K562 (cell line): ENCODE measurements around the gene ACAT1. TPM values are rescaled to one million over a fixed set of nuclear protein-coding genes. Genes with fewer than 3 reads are reported as not detected.

Source experiments
- ATF6 ChIP-seq: sonication (generic); formaldehyde crosslinking; IDR thresholded peaks from 2 replicates; pipeline ENCODE4 v1.4.0; 2020; ENCODE audit warnings: mild to moderate bottlenecking, missing genetic modification reagents
- ATF7 ChIP-seq: fragments of 450-650 bp; IDR thresholded peaks from 2 replicates; pipeline ENCODE4 v1.7.1; 2014; ENCODE audit warnings: mild to moderate bottlenecking, moderate library complexity
- CAMTA2 ChIP-seq: fragments of 250-450 bp; sonication (Bioruptor Pico); conservative IDR thresholded peaks from 2 replicates; pipeline ENCODE4 v1.5.1; 2022
- CHD7 ChIP-seq: fragments of 200-600 bp; sonication (generic); IDR thresholded peaks from one replicate; pipeline ENCODE4 v1.6.1; 2012; ENCODE audit warnings: mild to moderate bottlenecking, low read depth, low read length, inconsistent platforms
- CREBBP ChIP-seq: IDR thresholded peaks from one replicate; pipeline ENCODE4 v1.6.1; 2012; ENCODE audit warnings: low read depth, mild to moderate bottlenecking, control low read depth, inconsistent platforms, low read length
- ETV1 ChIP-seq: fragments of 450-650 bp; conservative IDR thresholded peaks from 2 replicates; pipeline ENCODE4 v1.6.1; 2016; ENCODE audit warnings: missing genetic modification characterization, control low read depth, low read depth, missing compliant biosample characterization
- MXI1 ChIP-seq: IDR thresholded peaks from 2 replicates; pipeline ENCODE4 v1.6.1; 2011; ENCODE audit warnings: low read depth, mild to moderate bottlenecking, improper control_type of control experiment, low read length
- NCOR1 ChIP-seq: fragments of 450-650 bp; IDR thresholded peaks from 2 replicates; pipeline ENCODE4 v1.6.1; 2016; ENCODE audit warnings: mild to moderate bottlenecking, moderate library complexity
- NFE2L1 ChIP-seq: fragments of 450-650 bp; IDR thresholded peaks from 2 replicates; pipeline ENCODE4 v1.6.1; 2016; ENCODE audit warnings: missing genetic modification characterization, low read depth, mild to moderate bottlenecking, missing compliant biosample characterization, moderate library complexity, borderline replicate concordance
- SRSF7 ChIP-seq: fragments of 200-400 bp; formaldehyde crosslinking; optimal IDR thresholded peaks from 2 replicates; pipeline ENCODE3; 2017; ENCODE audit warnings: mild to moderate bottlenecking, low read depth, low read length
- TCF7 ChIP-seq: sonication (generic); IDR thresholded peaks from 2 replicates; pipeline ENCODE4 v1.6.1; 2016; ENCODE audit warnings: antibody characterized with exemption, borderline replicate concordance
- ZFP36 ChIP-seq: fragments of 150-350 bp; IDR thresholded peaks from 2 replicates; pipeline ENCODE4 v1.6.1; 2018; ENCODE audit warnings: low read length, low read depth; ENCODE audit not compliant: partially characterized antibody
- ZNF324 ChIP-seq: fragments of 250-450 bp; sonication (Bioruptor Pico); IDR thresholded peaks from 2 replicates; pipeline ENCODE4 v1.4.0; 2020; ENCODE audit warnings: mild to moderate bottlenecking
- ZNF589 ChIP-seq: fragments of 200-800 bp; sonication (Bioruptor generic); IDR thresholded peaks from 2 replicates; pipeline ENCODE4 v1.6.1; 2016; ENCODE audit warnings: low read depth, missing genetic modification characterization, missing compliant biosample characterization
- polyA plus RNA-seq, 8 experiments: library from polyadenylated mRNA; depleted of rRNA in 4 of 8; stranded (reverse) in 5 of 8; unstranded in 3 of 8; fragments of >200 nt; fragmentation: Nextera tagmentation in 2 of 8; fragmentation: Illumina TruSeq in 1 of 8; extraction: Ambion mirVana in 2 of 8; extraction: Trizol in 1 of 8; gene quantifications; 2 replicates each; pipeline versions ENCODE4 v1.2.1 to v1.2.3, GENCODE V29; 2011 to 2014; ENCODE audit warnings: inconsistent platforms in 1 of 8, missing spikeins in 1 of 8
- total RNA-seq, 7 experiments: library from RNA; depleted of rRNA in 6 of 7; stranded (reverse); fragments of >200 nt in 6 of 7; fragmentation: Illumina TruSeq in 2 of 7; extraction: Trizol in 2 of 7; gene quantifications; 2 replicates each; pipeline versions ENCODE4 v1.2.1 to v1.2.3, GENCODE V29; 2011 to 2021; ENCODE audit warnings: low replicate concordance in 1 of 7

Gene ACAT1
- total and polyA plus RNA-seq, 9 of the 15 experiments (the other 6 are each of a cell fraction or from before 2014, with no cell fraction given) = 65.1 to 204 (median 104) TPM

DNA sequence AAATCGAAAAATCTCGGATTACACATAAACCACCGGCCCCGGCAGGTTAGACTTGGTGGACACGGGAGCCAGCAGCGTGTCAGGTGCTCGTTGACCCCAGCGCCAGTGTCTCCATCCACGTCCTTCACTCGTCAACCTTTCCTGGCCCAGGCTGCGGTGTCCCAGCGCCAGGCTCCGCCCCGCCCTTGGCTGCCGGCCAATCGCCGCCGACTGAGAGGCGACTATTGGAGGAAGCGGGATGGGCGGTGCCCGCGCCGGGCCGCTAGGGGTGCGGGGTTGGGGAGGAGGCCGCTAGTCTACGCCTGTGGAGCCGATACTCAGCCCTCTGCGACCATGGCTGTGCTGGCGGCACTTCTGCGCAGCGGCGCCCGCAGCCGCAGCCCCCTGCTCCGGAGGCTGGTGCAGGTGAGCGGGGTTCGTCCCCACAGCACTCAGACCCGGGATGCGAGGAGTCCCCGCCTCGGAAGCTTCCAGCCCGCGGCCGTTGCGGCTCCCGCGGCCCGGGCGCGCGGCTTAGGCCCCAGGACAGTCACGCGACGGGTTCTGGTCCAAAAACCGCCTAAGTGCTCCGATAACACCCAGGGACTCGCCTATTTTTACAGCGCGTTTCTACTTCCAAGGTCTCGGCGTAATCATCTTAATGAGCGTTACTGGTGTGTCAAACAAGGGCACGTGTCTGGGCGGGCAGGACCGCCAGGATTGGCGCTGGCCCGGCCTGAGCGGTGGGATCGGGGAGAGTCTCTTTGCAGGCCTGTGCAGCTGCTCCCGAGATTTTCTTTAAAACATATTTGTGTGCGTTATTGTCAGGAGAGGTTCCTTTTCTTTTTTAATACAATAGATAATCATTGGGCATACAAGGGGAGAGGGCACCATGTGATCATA is at the start of gene ACAT1 (continued):
- TF ChIP-seq ZNF589 (CRISPR knock-in tag) = no peak
- TF ChIP-seq NFE2L1 = no peak
- no peak for TF ChIP-seq TCF7
- TF ChIP-seq ATF7 = peak; percentile 73
- no peak for TF ChIP-seq ETV1
- no peak for TF ChIP-seq MXI1
- TF ChIP-seq ZFP36 = no peak
- TF ChIP-seq CREBBP = no peak
- TF ChIP-seq CAMTA2 = no peak
- TF ChIP-seq ATF6 (CRISPR knock-in tag) = no peak; the same call in 1 of the 2 replicates
- no peak for TF ChIP-seq SRSF7
- no peak for TF ChIP-seq CHD7
- 0 out of 2 replicates have a peak, but pooled peaks have one; percentile 5 for TF ChIP-seq NCOR1
- TF ChIP-seq ZNF324 (CRISPR knock-in tag) = no peak
